CD4-positive, alpha-beta T cell treated with Interleukin-6 for 4 hours (primary cell): ENCODE results near the gene BCO1.
A peak's percentile ranks its signal among the peaks of the same experiment; 100 is the strongest.
"Not testable (repeated sequence)": the region's sequence is repeated elsewhere in the genome, so short reads cannot be mapped to it uniquely, and the experiment has no call there.

Experiments used
- DNase-seq: peaks from one replicate; pipeline ENCODE4 v3.0.0-alpha.2; 2020; ENCODE audit warnings: mixed read lengths

BCO1 gene

GRCh38 chr16:81238296-81239011, at the start of gene BCO1:
Gene BCO1, plus strand, starts transcription at chr16:81238689. Its CDS starts 220 bp downstream, at chr16:81238909.
- DNase-seq = no peak

GRCh38 chr16:81189100-81189664, 49.3 kb upstream of the BCO1 start:
- no peak for DNase-seq

- no peak for DNase-seq
Measured at GRCh38 chr16:81190667-81191066, 47.8 kb upstream of the BCO1 start.

GRCh38 chr16:81195885-81196534, 42.5 kb upstream of the BCO1 start:
- DNase-seq = no peak

GRCh38 chr16:81198635-81199034, 39.9 kb upstream of the BCO1 start:
- no peak for DNase-seq

- DNase-seq = no peak
Measured at GRCh38 chr16:81201267-81201666, 37.2 kb upstream of the BCO1 start.

- DNase-seq = peak; percentile 54
Measured at GRCh38 chr16:81204798-81205680, 33.5 kb upstream of the BCO1 start.

- no peak for DNase-seq
Measured at GRCh38 chr16:81207076-81207475, 31.4 kb upstream of the BCO1 start.

- DNase-seq = no peak
Measured at GRCh38 chr16:81210807-81211206, 27.7 kb upstream of the BCO1 start.

- DNase-seq = no peak
Measured at GRCh38 chr16:81212830-81213465, 25.5 kb upstream of the BCO1 start.

GRCh38 chr16:81214745-81215166, 23.7 kb upstream of the BCO1 start:
- no peak for DNase-seq

- no peak for DNase-seq
Measured at GRCh38 chr16:81216114-81216513, 22.4 kb upstream of the BCO1 start.

GRCh38 chr16:81216706-81217105, 21.8 kb upstream of the BCO1 start:
- no peak for DNase-seq

- no peak for DNase-seq
Measured at GRCh38 chr16:81219151-81219550, 19.3 kb upstream of the BCO1 start.

- DNase-seq = no peak
Measured at GRCh38 chr16:81220349-81220748, 18.1 kb upstream of the BCO1 start.

- DNase-seq = no peak
Measured at GRCh38 chr16:81221731-81222130, 16.8 kb upstream of the BCO1 start.

GRCh38 chr16:81224824-81225223, 13.7 kb upstream of the BCO1 start:
- no peak for DNase-seq

- not testable (repeated sequence) for DNase-seq
Measured at GRCh38 chr16:81225697-81226096, 12.8 kb upstream of the BCO1 start.

GRCh38 chr16:81227785-81228184, 10.7 kb upstream of the BCO1 start:
- no peak for DNase-seq

GRCh38 chr16:81229811-81230210, 8.7 kb upstream of the BCO1 start:
- DNase-seq = no peak

- no peak for DNase-seq
Measured at GRCh38 chr16:81231014-81231413, 7.5 kb upstream of the BCO1 start.

GRCh38 chr16:81232740-81233367, 5.6 kb upstream of the BCO1 start:
- DNase-seq = no peak
